ENCODE data around the gene WDCP.

Gene WDCP

GRCh38 chr2:24011250-24012104, 35.7 kb downstream of the WDCP start:
- Histone ChIP-seq H3K27ac (ENCODE audit: low read depth, low read length, severe bottlenecking) (no peak overlapping the region), H3K36me3 (ENCODE audit: control insufficient read depth, insufficient read depth, low read length) (no peaks in the 10 kb centered on the region), H3K4me1 (ENCODE audit: control insufficient read depth, insufficient read depth, low read length, poor library complexity, severe bottlenecking) (peaks cover 29% of the 10 kb centered on the region), H3K9me3 (ENCODE audit: control insufficient read depth, low read length) (no peaks in the 10 kb centered on the region), H3K4me3 (ENCODE audit: extremely low read depth, insufficient read depth, low read length, poor library complexity, severe bottlenecking) (no peak overlapping the region)
- 89 to 91% methylated on average over 4 to 6 of the region's 7 CpGs for WGBS, 2 experiments (ENCODE audit: insufficient coverage in 2 of 2)

GRCh38 chr2:24010477-24011249, 36.5 kb downstream of the WDCP start:
- Histone ChIP-seq H3K27ac (ENCODE audit: low read depth, low read length, severe bottlenecking) (no peak overlapping the region), H3K4me1 (ENCODE audit: control insufficient read depth, insufficient read depth, low read length, poor library complexity, severe bottlenecking) (peaks cover 21% of the 10 kb centered on the region), H3K4me3 (ENCODE audit: extremely low read depth, insufficient read depth, low read length, poor library complexity, severe bottlenecking) (no peak overlapping the region), H3K36me3 (ENCODE audit: control insufficient read depth, insufficient read depth, low read length) (no peaks in the 10 kb centered on the region), H3K9me3 (ENCODE audit: control insufficient read depth, low read length) (no peaks in the 10 kb centered on the region)
- WGBS, 2 experiments (ENCODE audit: insufficient coverage in 2 of 2): 82 to 86% methylated on average over 25 to 36 of the region's 37 CpGs

GRCh38 chr2:24009680-24010476, 37.3 kb downstream of the WDCP start, which contains the start of gene MFSD2B:
TSS of gene MFSD2B (plus strand) at chr2:24010085. CDS start at chr2:24010097, 12 bp downstream.
- H3K9me3 ChIP-seq (ENCODE audit: control insufficient read depth, low read length): no peaks in the 10 kb centered on the region
- H3K27ac ChIP-seq (ENCODE audit: low read depth, low read length, severe bottlenecking): no peak within 1 kb of the TSS
- peaks cover 13% of the 10 kb centered on the region for H3K4me1 ChIP-seq (ENCODE audit: control insufficient read depth, insufficient read depth, low read length, poor library complexity, severe bottlenecking)
- WGBS, 2 experiments (ENCODE audit: insufficient coverage in 2 of 2): 23 to 26% methylated on average over 53 to 55 of the region's 75 CpGs
- no peaks in the 10 kb centered on the region for H3K36me3 ChIP-seq (ENCODE audit: control insufficient read depth, insufficient read depth, low read length)
- H3K4me3 ChIP-seq (ENCODE audit: extremely low read depth, insufficient read depth, low read length, poor library complexity, severe bottlenecking): peak within 1 kb of the TSS; percentile 29

GRCh38 chr2:24009367-24009679, 37.9 kb downstream of the WDCP start:
- no peak overlapping the region for H3K27ac ChIP-seq (ENCODE audit: low read depth, low read length, severe bottlenecking)
- no peak overlapping the region for H3K4me3 ChIP-seq (ENCODE audit: extremely low read depth, insufficient read depth, low read length, poor library complexity, severe bottlenecking)
- no peaks in the 10 kb centered on the region for H3K36me3 ChIP-seq (ENCODE audit: control insufficient read depth, insufficient read depth, low read length)
- 85 to 89% methylated on average over 9 of the region's 9 CpGs for WGBS, 2 experiments (ENCODE audit: insufficient coverage in 2 of 2)
- no peaks in the 10 kb centered on the region for H3K9me3 ChIP-seq (ENCODE audit: control insufficient read depth, low read length)
- peaks cover 13% of the 10 kb centered on the region for H3K4me1 ChIP-seq (ENCODE audit: control insufficient read depth, insufficient read depth, low read length, poor library complexity, severe bottlenecking)

GRCh38 chr2:24008672-24009366, 38.4 kb downstream of the WDCP start:
- no peak overlapping the region for H3K27ac ChIP-seq (ENCODE audit: low read depth, low read length, severe bottlenecking)
- no peaks in the 10 kb centered on the region for H3K9me3 ChIP-seq (ENCODE audit: control insufficient read depth, low read length)
- no peaks in the 10 kb centered on the region for H3K36me3 ChIP-seq (ENCODE audit: control insufficient read depth, insufficient read depth, low read length)
- H3K4me1 ChIP-seq (ENCODE audit: control insufficient read depth, insufficient read depth, low read length, poor library complexity, severe bottlenecking): peaks cover 13% of the 10 kb centered on the region
- H3K4me3 ChIP-seq (ENCODE audit: extremely low read depth, insufficient read depth, low read length, poor library complexity, severe bottlenecking): no peak overlapping the region
- WGBS, 2 experiments (ENCODE audit: insufficient coverage in 2 of 2): 79 to 81% methylated on average over 11 to 12 of the region's 13 CpGs

GRCh38 chr2:24007693-24008092, 39.5 kb downstream of the WDCP start:
- no peak overlapping the region for H3K4me3 ChIP-seq (ENCODE audit: extremely low read depth, insufficient read depth, low read length, poor library complexity, severe bottlenecking)
- no peak overlapping the region for H3K27ac ChIP-seq (ENCODE audit: low read depth, low read length, severe bottlenecking)
- peaks cover 1% of the 10 kb centered on the region for H3K36me3 ChIP-seq (ENCODE audit: control insufficient read depth, insufficient read depth, low read length)
- no peaks in the 10 kb centered on the region for H3K9me3 ChIP-seq (ENCODE audit: control insufficient read depth, low read length)
- H3K4me1 ChIP-seq (ENCODE audit: control insufficient read depth, insufficient read depth, low read length, poor library complexity, severe bottlenecking): peaks cover 5% of the 10 kb centered on the region

- no peaks in the 10 kb centered on the region for H3K4me1 ChIP-seq (ENCODE audit: control insufficient read depth, insufficient read depth, low read length, poor library complexity, severe bottlenecking)
- H3K9me3 ChIP-seq (ENCODE audit: control insufficient read depth, low read length): no peaks in the 10 kb centered on the region
- WGBS, 2 experiments (ENCODE audit: insufficient coverage in 2 of 2): no CpG with 5 or more reads among the region's 1 CpG
- no peak overlapping the region for H3K4me3 ChIP-seq (ENCODE audit: extremely low read depth, insufficient read depth, low read length, poor library complexity, severe bottlenecking)
- no peak overlapping the region for H3K27ac ChIP-seq (ENCODE audit: low read depth, low read length, severe bottlenecking)
- peaks cover 25% of the 10 kb centered on the region for H3K36me3 ChIP-seq (ENCODE audit: control insufficient read depth, insufficient read depth, low read length)
Observed at GRCh38 chr2:23994567-23994966, 52.6 kb downstream of the WDCP start.

GRCh38 chr2:23993736-23994269, 53.4 kb downstream of the WDCP start:
- 88 to 97% methylated on average over 5 to 8 of the region's 8 CpGs for WGBS, 2 experiments (ENCODE audit: insufficient coverage in 2 of 2)
- Histone ChIP-seq H3K4me3 (ENCODE audit: extremely low read depth, insufficient read depth, low read length, poor library complexity, severe bottlenecking) (no peak overlapping the region), H3K36me3 (ENCODE audit: control insufficient read depth, insufficient read depth, low read length) (peaks cover 27% of the 10 kb centered on the region), H3K9me3 (ENCODE audit: control insufficient read depth, low read length) (no peaks in the 10 kb centered on the region), H3K27ac (ENCODE audit: low read depth, low read length, severe bottlenecking) (no peak overlapping the region), H3K4me1 (ENCODE audit: control insufficient read depth, insufficient read depth, low read length, poor library complexity, severe bottlenecking) (no peaks in the 10 kb centered on the region)

- no CpG with 5 or more reads among the region's 1 CpG for WGBS, 2 experiments (ENCODE audit: insufficient coverage in 2 of 2)
- H3K9me3 ChIP-seq (ENCODE audit: control insufficient read depth, low read length): no peaks in the 10 kb centered on the region
- H3K4me3 ChIP-seq (ENCODE audit: extremely low read depth, insufficient read depth, low read length, poor library complexity, severe bottlenecking): no peak overlapping the region
- no peaks in the 10 kb centered on the region for H3K4me1 ChIP-seq (ENCODE audit: control insufficient read depth, insufficient read depth, low read length, poor library complexity, severe bottlenecking)
- H3K27ac ChIP-seq (ENCODE audit: low read depth, low read length, severe bottlenecking): no peak overlapping the region
- H3K36me3 ChIP-seq (ENCODE audit: control insufficient read depth, insufficient read depth, low read length): peaks cover 32% of the 10 kb centered on the region
Observed at GRCh38 chr2:23992931-23993330, 54.3 kb downstream of the WDCP start.

GRCh38 chr2:23988371-23988770, 58.8 kb downstream of the WDCP start:
- no CpG with 5 or more reads among the region's 2 CpGs for WGBS, 2 experiments (ENCODE audit: insufficient coverage in 2 of 2)
- Histone ChIP-seq H3K27ac (ENCODE audit: low read depth, low read length, severe bottlenecking) (no peak overlapping the region), H3K9me3 (ENCODE audit: control insufficient read depth, low read length) (no peaks in the 10 kb centered on the region), H3K4me1 (ENCODE audit: control insufficient read depth, insufficient read depth, low read length, poor library complexity, severe bottlenecking) (no peaks in the 10 kb centered on the region), H3K36me3 (ENCODE audit: control insufficient read depth, insufficient read depth, low read length) (peaks cover 49% of the 10 kb centered on the region), H3K4me3 (ENCODE audit: extremely low read depth, insufficient read depth, low read length, poor library complexity, severe bottlenecking) (no peak overlapping the region)

Data from mesodermal cell (in vitro differentiated cells).